Bronchial epithelial cell (primary cell): ENCODE measurements around the gene SAFB2. TPM values are rescaled to one million over a fixed set of nuclear protein-coding genes. Genes with fewer than 3 reads are reported as not detected.

Experiments used
- DNase-seq: peaks from one replicate; pipeline ENCODE4 v3.0.0-alpha.2; 2010; ENCODE audit warnings: low read depth
- FAIRE-seq: peaks from 2 replicates; lab custom pipeline; 2011; peaks lifted over from hg19 to GRCh38; lab: Jason Lieb, UNC
- H3K27me3 ChIP-seq: 2 replicates; pipeline ENCODE4 v1.5.1; 2011; ENCODE audit warnings: low read length; ENCODE audit not compliant: control insufficient read depth, insufficient read depth
- H3K36me3 ChIP-seq: 2 replicates; pipeline ENCODE4 v1.5.1; 2011; ENCODE audit warnings: low read length; ENCODE audit not compliant: control insufficient read depth, insufficient read depth
- H3K4me3 ChIP-seq: 2 replicates; pipeline ENCODE4 v1.5.1; 2011; ENCODE audit warnings: mild to moderate bottlenecking, low read depth, low read length, control low read depth
- CTCF ChIP-seq: IDR thresholded peaks from 2 replicates; pipeline ENCODE4 v1.5.1; 2011; ENCODE audit warnings: mild to moderate bottlenecking, moderate library complexity, low read length, control low read depth, inconsistent platforms; ENCODE audit not compliant: insufficient read depth, severe bottlenecking
- total RNA-seq: library from RNA; depleted of rRNA; stranded (reverse); fragments of >200 nt; gene quantifications from 2 replicates; pipeline ENCODE4 v1.2.1, GENCODE V29; 2014

Gene SAFB2
- 24.0 and 37.4 TPM in 2 replicates for total RNA-seq

DNA sequence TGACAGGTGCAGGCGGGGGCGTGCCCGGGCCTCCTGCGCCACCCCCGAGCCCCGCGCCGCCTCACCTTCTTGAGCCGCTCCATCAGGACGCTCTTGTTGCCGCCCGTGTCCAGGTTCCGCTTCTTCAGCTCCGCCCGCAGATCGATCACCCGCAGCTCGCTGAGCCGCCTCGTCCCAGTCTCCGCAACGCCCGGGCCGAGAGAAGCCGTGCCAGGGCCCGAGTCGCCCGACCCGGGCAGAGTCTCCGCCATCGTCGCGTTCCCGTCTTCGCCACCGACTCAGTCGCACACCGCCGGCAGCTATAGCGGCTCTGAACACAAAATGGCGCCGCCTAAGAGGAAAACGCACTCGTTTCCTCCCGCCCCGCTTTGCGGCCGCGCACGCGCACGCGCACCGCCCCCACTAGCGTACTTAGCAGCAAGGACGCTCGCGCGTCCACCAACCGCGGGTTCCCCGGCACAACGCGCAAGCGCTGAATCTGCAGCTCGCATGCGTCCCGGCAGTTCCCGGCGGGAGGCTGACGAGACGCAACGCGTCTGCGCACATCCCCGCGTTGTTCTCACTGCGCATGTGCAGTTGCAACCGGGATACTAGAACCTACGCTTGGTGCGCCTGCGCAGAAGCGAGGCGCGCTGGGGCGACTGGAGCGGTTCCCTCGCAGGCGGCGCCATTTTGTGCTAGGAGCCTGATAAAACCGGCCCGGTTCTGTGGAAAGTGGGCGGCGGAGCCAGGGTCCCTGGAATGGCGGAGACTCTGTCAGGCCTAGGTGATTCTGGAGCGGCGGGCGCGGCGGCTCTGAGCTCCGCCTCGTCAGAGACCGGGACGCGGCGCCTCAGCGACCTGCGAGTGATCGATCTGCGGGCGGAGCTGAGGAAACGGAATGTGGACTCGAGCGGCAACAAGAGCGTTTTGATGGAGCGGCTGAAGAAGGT is at the start of gene SAFB2, which contains the start of gene SAFB:
Gene SAFB2, minus strand, starts transcription at position 312 of the 932 bp plus-strand sequence. Its CDS starts 61 bp downstream, at position 251.
Gene SAFB, plus strand, starts transcription at position 619 of the 932 bp plus-strand sequence. Its CDS starts 123 bp downstream, at position 742.
- Histone ChIP-seq H3K36me3 (peaks cover 14% of the 10 kb centered on the region), H3K4me3 (peak within 1 kb of the TSS; percentile 92), H3K27me3 (no peaks in the 10 kb centered on the region)
- peak; percentile 93 for FAIRE-seq
- peak; percentile 99 for DNase-seq
- no peak for TF ChIP-seq CTCF

DNA sequence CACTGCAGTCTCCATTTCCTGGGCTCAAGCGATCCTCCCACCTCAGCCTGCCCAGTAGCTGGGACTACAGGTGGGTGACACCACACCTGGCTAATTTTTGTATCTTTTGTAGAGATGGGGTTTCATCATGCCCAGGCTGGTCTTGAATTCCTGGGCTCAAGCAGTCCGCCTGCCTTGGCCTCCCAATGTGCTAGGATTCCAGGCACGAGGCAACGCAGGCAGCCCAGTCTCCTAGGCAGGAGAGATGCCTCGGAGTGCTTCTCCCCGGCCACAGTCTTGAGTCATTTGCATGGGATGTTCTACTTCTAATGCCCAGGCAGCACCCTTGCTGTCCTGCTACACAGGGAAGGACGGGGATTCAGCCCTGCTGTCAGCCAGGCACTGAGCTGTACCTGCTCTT is 49.0 kb upstream of the SAFB2 start:
- FAIRE-seq (no peak), DNase-seq (no peak)
- no peak overlapping the region for H3K4me3 ChIP-seq
- H3K27me3 ChIP-seq = no peaks in the 10 kb centered on the region
- peaks cover 19% of the 10 kb centered on the region for H3K36me3 ChIP-seq
- TF ChIP-seq CTCF = no peak

GRCh38 chr19:5669212-5669611 is 46.6 kb upstream of the SAFB2 start:
- no peak for DNase-seq
- H3K27me3 ChIP-seq = no peaks in the 10 kb centered on the region
- no peak for TF ChIP-seq CTCF
- FAIRE-seq = no peak
- no peak overlapping the region for H3K4me3 ChIP-seq
- peaks cover 22% of the 10 kb centered on the region for H3K36me3 ChIP-seq

- no peak for DNase-seq
- Histone ChIP-seq H3K27me3 (no peaks in the 10 kb centered on the region), H3K36me3 (peaks cover 22% of the 10 kb centered on the region), H3K4me3 (no peak overlapping the region)
- no peak for FAIRE-seq
- no peak for TF ChIP-seq CTCF
These were observed 45.2 kb upstream of the SAFB2 start for GRCh38 chr19:5667751-5668271.

DNA sequence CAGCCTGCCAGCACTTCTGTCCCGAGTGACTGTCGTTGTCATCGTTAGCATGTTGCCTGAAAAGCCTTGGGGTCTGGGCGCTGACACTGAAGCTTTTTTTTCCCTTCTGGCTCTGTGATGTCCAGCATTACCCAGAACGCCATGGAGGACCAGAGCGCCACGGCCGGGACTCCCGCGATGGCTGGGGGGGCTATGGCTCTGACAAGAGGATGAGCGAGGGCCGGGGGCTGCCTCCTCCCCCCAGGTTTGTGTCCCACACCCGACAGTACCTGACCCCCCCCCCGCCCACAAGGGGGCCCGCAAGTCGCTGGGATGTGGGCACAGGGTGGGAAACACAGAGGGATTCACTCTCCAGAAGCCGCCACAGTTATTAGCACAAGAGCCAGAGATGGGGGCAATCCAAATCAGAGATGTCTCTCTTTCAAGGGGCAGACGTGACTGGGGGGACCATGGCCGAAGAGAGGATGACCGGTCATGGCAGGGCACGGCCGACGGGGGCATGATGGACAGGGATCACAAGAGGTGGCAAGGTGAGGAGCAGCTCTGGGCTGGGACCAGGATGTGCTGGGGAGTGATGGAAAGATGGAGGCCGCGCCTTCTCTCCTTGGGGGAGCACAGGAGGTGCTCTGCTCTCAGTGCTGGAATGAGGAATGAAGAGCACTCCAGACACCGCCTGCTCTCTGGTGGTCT is 44.5 kb upstream of the SAFB2 start:
- FAIRE-seq = no peak

More for the DNA sequence above, 44.5 kb upstream of the SAFB2 start:
- Histone ChIP-seq H3K36me3 (peaks cover 23% of the 10 kb centered on the region), H3K4me3 (no peak overlapping the region), H3K27me3 (no peaks in the 10 kb centered on the region)
- no peak for DNase-seq
- no peak for TF ChIP-seq CTCF
